WI38 (cell line): Measurements from ENCODE around the gene TMEM126A.
"Not testable (repeated sequence)": the region's sequence is repeated elsewhere in the genome, so short reads cannot be mapped to it uniquely, and the experiment has no call there.

Experiments
- H3K4me3 ChIP-seq: 2 replicates; pipeline ENCODE4 v1.5.1; 2011; ENCODE audit warnings: low read depth, mild to moderate bottlenecking, control low read depth, low read length
- TF ChIP-seq, protein P1 (sequence below): IDR thresholded peaks from 2 replicates; pipeline ENCODE4 v1.5.1; 2012; ENCODE audit warnings: low read depth, mild to moderate bottlenecking, control low read depth, low read length

Gene TMEM126A

DNA sequence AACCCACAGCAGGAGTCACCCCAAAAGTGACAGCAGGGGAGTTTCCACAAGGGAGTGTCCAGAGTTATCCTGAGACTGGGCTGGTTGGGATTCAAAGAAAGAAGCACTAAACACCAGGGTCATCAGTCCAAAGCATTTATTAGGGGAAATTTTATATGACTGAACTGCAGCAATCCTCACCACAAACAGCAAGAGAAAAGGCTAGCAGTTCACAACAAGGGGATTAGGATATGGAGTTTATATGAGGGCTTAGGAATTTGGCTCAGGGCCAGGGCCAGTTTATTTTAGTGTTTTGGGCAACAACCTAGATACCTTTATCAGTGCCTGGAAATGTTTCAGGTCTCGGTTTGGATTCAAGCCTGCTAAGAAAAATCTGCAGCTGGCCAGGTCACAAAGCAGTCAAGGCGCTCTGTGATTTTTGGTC is 4.6 kb upstream of the TMEM126A start:
- TF ChIP-seq, protein P1, sequence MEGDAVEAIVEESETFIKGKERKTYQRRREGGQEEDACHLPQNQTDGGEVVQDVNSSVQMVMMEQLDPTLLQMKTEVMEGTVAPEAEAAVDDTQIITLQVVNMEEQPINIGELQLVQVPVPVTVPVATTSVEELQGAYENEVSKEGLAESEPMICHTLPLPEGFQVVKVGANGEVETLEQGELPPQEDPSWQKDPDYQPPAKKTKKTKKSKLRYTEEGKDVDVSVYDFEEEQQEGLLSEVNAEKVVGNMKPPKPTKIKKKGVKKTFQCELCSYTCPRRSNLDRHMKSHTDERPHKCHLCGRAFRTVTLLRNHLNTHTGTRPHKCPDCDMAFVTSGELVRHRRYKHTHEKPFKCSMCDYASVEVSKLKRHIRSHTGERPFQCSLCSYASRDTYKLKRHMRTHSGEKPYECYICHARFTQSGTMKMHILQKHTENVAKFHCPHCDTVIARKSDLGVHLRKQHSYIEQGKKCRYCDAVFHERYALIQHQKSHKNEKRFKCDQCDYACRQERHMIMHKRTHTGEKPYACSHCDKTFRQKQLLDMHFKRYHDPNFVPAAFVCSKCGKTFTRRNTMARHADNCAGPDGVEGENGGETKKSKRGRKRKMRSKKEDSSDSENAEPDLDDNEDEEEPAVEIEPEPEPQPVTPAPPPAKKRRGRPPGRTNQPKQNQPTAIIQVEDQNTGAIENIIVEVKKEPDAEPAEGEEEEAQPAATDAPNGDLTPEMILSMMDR = no peak

DNA sequence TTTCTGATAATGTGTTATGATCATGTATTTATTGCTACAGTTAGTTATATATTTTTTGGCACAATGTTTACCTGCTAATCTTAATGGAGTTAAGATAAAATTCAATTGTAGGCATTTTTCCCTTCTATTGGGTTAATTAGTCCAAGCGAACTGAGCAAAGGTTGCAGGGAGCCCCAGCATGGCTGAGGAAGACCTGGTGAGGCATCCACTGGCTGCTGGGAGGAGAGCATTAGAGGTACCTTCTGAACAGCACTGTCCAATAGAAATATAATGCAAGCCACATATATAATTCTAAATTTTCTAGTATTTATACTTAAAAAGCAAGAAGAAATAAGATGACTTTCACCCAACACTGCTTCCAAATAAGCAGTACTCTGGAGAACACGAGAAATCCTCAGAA is 689 bp upstream of the TMEM126A start:
- TF ChIP-seq, protein P1 = no peak
- peak overlapping the region; percentile 89 for H3K4me3 ChIP-seq

More for the DNA sequence above, 4.6 kb upstream of the TMEM126A start:
- no peak overlapping the region for H3K4me3 ChIP-seq

DNA sequence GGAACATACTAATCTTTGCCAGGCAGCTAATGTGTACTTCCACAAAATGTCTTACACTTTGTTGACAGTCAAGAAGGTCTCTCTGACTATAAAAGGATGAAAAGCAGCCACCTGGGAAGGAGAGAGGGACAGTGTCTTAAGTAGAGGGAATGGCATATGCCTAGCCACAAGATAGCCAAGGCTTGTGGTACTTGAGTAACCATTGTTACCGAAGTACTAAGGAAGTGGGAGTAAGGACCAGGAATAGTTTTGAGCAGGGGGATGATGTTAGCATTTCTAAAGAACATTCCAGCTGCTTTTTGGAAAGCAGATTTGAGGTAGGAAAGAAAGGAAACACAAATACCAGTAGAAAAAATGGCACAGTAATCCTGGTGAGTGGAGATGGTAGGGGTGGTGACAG is 3.4 kb downstream of the TMEM126A start:
- TF ChIP-seq, protein P1 = no peak
- no peak overlapping the region for H3K4me3 ChIP-seq

DNA sequence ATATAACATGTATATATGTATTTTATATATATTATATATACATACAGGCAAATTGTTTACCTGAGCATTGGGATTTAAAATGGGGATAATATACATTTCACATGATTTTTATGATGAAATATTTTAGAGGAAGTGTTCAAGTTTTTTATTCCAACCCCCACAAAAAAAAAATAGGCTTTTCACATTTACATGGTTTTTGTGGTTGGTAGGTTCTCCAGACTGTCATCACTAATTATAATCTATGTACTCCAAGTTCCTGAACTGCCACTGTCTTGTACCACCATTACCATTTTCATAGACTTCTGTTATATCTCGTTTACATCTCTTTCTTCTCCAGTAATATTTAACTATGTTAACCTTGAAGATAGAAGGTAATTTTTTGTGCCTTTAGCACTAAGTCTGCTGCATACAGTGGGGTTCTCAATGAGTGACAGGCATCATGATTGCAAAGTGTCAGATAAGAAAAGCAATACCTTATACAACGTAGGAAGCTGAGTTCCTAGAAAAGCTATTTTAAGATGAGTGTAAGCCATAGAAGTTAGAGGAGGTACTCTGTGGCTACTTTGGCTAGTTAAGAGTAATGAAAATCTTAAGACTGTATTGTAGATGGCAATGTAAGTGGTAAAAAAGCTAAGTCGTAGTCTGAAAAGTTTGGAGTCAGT is 5.2 kb downstream of the TMEM126A start:
- TF ChIP-seq, protein P1 = no peak
- no peak overlapping the region for H3K4me3 ChIP-seq

DNA sequence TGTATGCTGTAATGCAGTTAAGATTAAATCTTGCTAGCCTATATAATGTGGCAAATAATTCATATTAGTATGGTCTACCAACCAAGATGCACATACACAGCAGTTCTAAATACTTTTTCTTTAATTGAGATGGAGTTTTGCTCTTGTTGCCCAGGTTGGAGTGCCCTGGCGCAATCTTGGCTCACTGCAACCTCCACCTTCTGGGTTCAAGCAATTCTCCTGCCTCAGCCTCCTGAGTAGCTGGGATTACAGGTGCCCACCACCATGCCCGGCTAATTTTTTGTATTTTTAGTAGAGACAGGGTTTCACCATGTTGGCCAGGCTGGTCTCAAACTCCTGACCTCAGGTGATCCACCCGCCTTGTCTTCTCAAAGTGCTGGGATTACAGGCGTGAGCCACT is 6.6 kb downstream of the TMEM126A start:
- not testable (repeated sequence) for H3K4me3 ChIP-seq

DNA sequence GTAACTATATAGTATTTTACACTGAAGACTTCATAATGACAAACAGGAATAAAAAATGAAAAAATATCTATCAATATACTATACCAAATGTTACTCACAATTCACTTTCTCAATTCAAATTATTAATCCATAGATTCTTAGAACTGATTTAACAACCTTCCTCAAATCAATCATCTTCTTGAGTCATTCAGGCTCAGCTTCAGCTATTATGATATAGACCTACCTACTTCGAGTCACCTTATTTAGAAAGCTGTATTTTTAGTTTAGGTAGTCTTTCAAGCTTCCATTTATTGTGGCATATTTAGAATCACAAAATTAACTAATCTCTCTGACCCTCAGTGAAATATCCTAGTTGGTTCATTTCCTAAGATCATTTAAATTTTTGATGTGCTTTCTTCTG is 9.0 kb downstream of the TMEM126A start:
- no peak overlapping the region for H3K4me3 ChIP-seq
- TF ChIP-seq, protein P1 = no peak

DNA sequence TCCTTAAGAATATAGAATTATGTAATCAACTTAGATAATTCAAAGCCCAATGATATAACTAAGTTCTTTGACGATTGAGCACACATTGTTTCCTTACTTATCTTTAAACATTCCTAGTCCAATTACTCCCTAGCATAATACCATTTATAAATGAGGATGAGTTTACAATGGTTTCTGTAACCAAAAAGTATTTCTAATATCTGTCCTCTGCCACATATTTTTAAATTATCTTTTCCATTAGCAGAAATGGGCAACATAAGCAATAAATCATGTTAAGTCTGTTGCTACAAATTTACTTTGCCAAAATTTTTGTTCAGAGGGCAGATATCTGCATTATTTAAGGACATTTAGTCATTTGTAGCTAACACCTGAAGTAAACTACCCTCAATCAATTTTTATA is 10.4 kb downstream of the TMEM126A start:
- H3K4me3 ChIP-seq = no peak overlapping the region
- TF ChIP-seq, protein P1 = no peak

DNA sequence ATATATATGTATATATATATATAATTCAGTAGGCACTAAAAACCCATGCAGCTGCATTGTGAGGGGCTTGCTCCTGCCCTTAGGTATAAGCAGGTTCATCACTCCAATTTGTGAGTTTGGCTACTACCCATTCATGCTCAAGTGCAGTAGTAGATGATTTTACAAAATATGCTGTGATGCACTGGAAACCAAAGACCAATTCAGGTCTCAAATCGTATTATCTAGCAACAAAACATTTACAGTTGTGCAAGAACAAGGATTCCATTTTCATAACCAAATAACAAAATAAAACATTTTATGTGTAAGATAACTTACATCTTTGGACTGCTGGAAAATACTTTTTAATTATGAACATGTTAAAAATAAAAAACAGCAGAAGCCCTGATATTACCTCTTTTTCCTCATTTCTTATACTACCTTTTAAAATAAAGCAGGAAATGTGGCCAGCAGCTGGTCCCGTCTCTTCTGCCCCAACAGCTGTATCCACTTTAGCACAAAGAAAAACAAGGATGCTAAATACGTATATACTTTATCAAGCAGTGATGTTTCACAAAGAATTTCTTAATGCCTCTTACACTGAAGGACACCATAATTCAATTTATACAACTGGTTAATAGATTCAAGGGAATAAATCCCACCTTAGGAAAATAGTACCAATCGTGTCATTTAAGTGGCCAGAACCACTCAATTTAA is 14.4 kb downstream of the TMEM126A start:
- TF ChIP-seq, protein P1 = no peak
- H3K4me3 ChIP-seq = peak overlapping the region; percentile 84
